CD4-positive, alpha-beta T cell (primary cell): ENCODE measurements around the gene IL17B. TPM values are rescaled to one million over a fixed set of nuclear protein-coding genes. Genes with fewer than 3 reads are reported as not detected.

ENCODE experiments used
- ATAC-seq: fragments of 200-7000 bp; cut with Tn5 transposase; one replicate; pipeline ENCODE4 v1.10.0; 2022; ENCODE audit warnings: mild to moderate bottlenecking; ENCODE audit not compliant: poor library complexity
- CTCF ChIA-PET: fragments of 350-600 bp; sonication (Branson Sonifier 250); formaldehyde crosslinking; loops from one replicate; lab custom pipeline; 2021; ENCODE audit warnings: antibody characterized with exemption, inconsistent platforms; lab: Charles Lee
- POLR2A ChIA-PET: fragments of 350-600 bp; sonication (Branson Sonifier 250); formaldehyde crosslinking; loops from one replicate; lab custom pipeline; 2021; ENCODE audit warnings: antibody characterized with exemption, inconsistent platforms; lab: Charles Lee
- DNase-seq, 14 experiments: peaks; one replicate each; pipeline ENCODE4 v3.0.0-alpha.2; 2013 to 2020; ENCODE audit warnings: mixed read lengths in 2 of 14
- H3K27ac ChIP-seq, 2 donors: one replicate each; pipeline versions ENCODE4 v1.5.1 to v1.7.0; 2013; ENCODE audit warnings: low read length in 2 of 2, low read depth in 1 of 2, mild to moderate bottlenecking in 1 of 2
- H3K27me3 ChIP-seq, 2 experiments: 1 replicate in 1 of 2; 2 replicates in 1 of 2; pipeline versions ENCODE4 v1.6.1 to v1.7.0; 2013; ENCODE audit warnings: low read length in 2 of 2, control low read depth in 1 of 2, mild to moderate bottlenecking in 1 of 2, moderate library complexity in 1 of 2; ENCODE audit not compliant: insufficient read depth in 2 of 2, control insufficient read depth in 1 of 2
- H3K36me3 ChIP-seq: one replicate; pipeline ENCODE4 v1.6.1; 2013; ENCODE audit warnings: low read length, control low read depth; ENCODE audit not compliant: insufficient read depth
- H3K4me1 ChIP-seq: one replicate; pipeline ENCODE4 v1.6.1; 2013; ENCODE audit warnings: low read length, control low read depth; ENCODE audit not compliant: insufficient read depth
- H3K4me3 ChIP-seq: one replicate; pipeline ENCODE4 v1.5.1; 2013; ENCODE audit warnings: mild to moderate bottlenecking, low read length, moderate library complexity
- H3K9me3 ChIP-seq, 2 experiments: 1 replicate in 1 of 2; 2 replicates in 1 of 2; pipeline versions ENCODE4 v1.6.1 to v1.7.0; 2013; ENCODE audit warnings: low read length in 2 of 2, mild to moderate bottlenecking in 2 of 2, control low read depth in 1 of 2, moderate library complexity in 1 of 2; ENCODE audit not compliant: control insufficient read depth in 1 of 2, insufficient read depth in 1 of 2
- H3K27ac Mint-ChIP-seq: one replicate; pipeline ENCODE4 v1.8.0; 2020; ENCODE audit warnings: mixed read lengths
- H3K27me3 Mint-ChIP-seq: one replicate; pipeline ENCODE4 v1.8.0; 2021; ENCODE audit warnings: mixed read lengths
- H3K36me3 Mint-ChIP-seq: one replicate; pipeline ENCODE4 v1.8.0; 2021; ENCODE audit warnings: low read depth, mixed read lengths
- H3K4me1 Mint-ChIP-seq: one replicate; pipeline ENCODE4 v1.8.0; 2021; ENCODE audit warnings: low read depth, mixed read lengths
- H3K4me3 Mint-ChIP-seq: one replicate; pipeline ENCODE4 v1.8.0; 2020; ENCODE audit warnings: mild to moderate bottlenecking, mixed read lengths
- H3K9me3 Mint-ChIP-seq: one replicate; pipeline ENCODE4 v1.8.0; 2020; ENCODE audit warnings: mixed read lengths
- CTCF ChIP-seq: fragments of 200-600 bp; IDR thresholded peaks from one replicate; pipeline ENCODE4 v1.8.0; 2022; ENCODE audit warnings: antibody characterized with exemption, mild to moderate bottlenecking
- intact Hi-C, 2 experiments: fragments of 100-400 bp; cut with DNase I in 1 of 2; cut with micrococcal nuclease in 1 of 2; formaldehyde crosslinking; loops; one replicate each; pipeline versions ENCODE4 v1.15.1 to v1.9.0; 2023 to 2025; cut with DNase I, micrococcal nuclease
- total RNA-seq, 174 experiments: library from RNA in 2 of 174; stranded (reverse) in 2 of 174; gene quantifications; one replicate each; pipeline ENCODE4 v1.2.3 and lab custom pipeline; 2021 to 2026

IL17B gene
- total RNA-seq, 2 experiments from 2014 or later: not detected

- Histone ChIP-seq H3K9me3 (no peaks in the 10 kb centered on the region), H3K4me3 (no peak overlapping the region), H3K36me3 (no peaks in the 10 kb centered on the region), H3K27me3 (no peaks in the 10 kb centered on the region), H3K27ac (no peak overlapping the region), H3K4me1 (peaks cover 8% of the 10 kb centered on the region)
- H3K36me3 Mint-ChIP-seq: no peaks in the 10 kb centered on the region
- no peaks in the 10 kb centered on the region for H3K27me3 Mint-ChIP-seq
- no peak overlapping the region for H3K27ac Mint-ChIP-seq
- DNase-seq (no peak), ATAC-seq (no peak)
- peaks cover 11% of the 10 kb centered on the region for H3K4me1 Mint-ChIP-seq
- ChIA-PET POLR2A (interaction anchor here (0.6 to 1.3 kb wide), 3 partner anchors 101 to 146 kb away, joined by 3 to 4 read pairs (median 3); partner anchors contain the start of gene CSNK1A1), CTCF (no interaction called here)
- H3K4me3 Mint-ChIP-seq: no peak overlapping the region
- intact Hi-C loops: no loop called here
- no peaks in the 10 kb centered on the region for H3K9me3 Mint-ChIP-seq
- TF ChIP-seq CTCF: no peak
Measured at GRCh38 chr5:149421834-149422233, 42.7 kb upstream of the IL17B start.

GRCh38 chr5:149421372-149421685 lies 42.2 kb upstream of the IL17B start:
- Histone ChIP-seq H3K27ac (no peak overlapping the region), H3K9me3 (no peaks in the 10 kb centered on the region), H3K4me3 (no peak overlapping the region), H3K27me3 (no peaks in the 10 kb centered on the region), H3K4me1 (peaks cover 8% of the 10 kb centered on the region), H3K36me3 (no peaks in the 10 kb centered on the region)
- intact Hi-C loops: no loop called here
- no peak overlapping the region for H3K27ac Mint-ChIP-seq
- H3K4me3 Mint-ChIP-seq: no peak overlapping the region
- no peak for TF ChIP-seq CTCF
- ChIA-PET POLR2A (interaction anchor here (1.3 kb wide), 1 partner anchor 130 kb away, joined by 3 read pairs; the partner anchor contains the start of gene CSNK1A1), CTCF (no interaction called here)
- no peaks in the 10 kb centered on the region for H3K9me3 Mint-ChIP-seq
- ATAC-seq (no peak), DNase-seq (no peak)
- no peaks in the 10 kb centered on the region for H3K36me3 Mint-ChIP-seq
- peaks cover 11% of the 10 kb centered on the region for H3K4me1 Mint-ChIP-seq
- no peaks in the 10 kb centered on the region for H3K27me3 Mint-ChIP-seq

DNA sequence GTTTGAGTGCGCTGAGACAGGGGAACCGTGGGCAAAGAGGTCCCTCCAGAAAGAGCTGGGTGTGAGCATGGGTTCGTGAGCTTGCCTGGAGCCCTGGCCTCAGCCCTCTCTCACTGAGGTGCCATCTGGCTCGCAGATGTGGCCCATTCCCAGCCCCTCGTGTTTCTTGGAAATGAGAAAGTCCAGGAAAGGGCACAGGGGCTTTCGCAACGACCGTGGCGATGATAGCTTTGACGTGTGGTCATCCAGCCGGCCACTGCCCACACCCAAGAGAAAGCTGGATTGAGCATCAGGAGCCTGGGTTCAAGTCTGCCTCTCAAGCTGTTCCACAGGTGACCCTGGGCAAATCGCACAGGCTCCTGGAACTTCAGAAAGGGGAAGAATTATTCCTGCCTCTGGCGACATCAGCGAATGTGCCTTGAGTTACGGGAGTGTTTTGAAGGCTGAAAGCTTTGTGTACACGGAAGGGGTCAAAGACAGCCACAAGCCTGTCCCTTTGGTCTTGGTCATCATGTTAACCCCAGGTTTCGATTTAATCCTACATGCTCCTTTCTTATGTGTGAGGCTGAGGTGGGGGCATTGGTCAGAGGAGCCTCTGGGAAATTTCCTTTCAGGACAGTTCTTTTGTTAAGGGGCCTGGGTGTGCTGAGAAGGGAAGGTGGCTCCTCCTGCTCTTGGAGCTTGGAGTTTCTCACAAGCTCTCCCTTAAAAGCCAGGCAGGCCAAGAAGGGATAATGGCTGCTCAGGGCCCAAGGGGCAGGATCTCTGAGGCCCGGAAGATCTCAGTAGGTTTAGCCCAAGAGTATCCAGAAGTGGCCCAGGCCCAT lies 41.7 kb upstream of the IL17B start:
- ATAC-seq: no peak
- Histone ChIP-seq H3K9me3 (no peaks in the 10 kb centered on the region), H3K36me3 (no peaks in the 10 kb centered on the region), H3K27ac (no peak overlapping the region), H3K4me3 (no peak overlapping the region), H3K27me3 (no peaks in the 10 kb centered on the region), H3K4me1 (peaks cover 8% of the 10 kb centered on the region)
- Mint-ChIP-seq H3K4me3 (no peak overlapping the region), H3K9me3 (no peaks in the 10 kb centered on the region), H3K27ac (no peak overlapping the region), H3K27me3 (no peaks in the 10 kb centered on the region), H3K36me3 (no peaks in the 10 kb centered on the region), H3K4me1 (peaks cover 11% of the 10 kb centered on the region)
- POLR2A ChIA-PET: interaction anchor here (1.3 kb wide), 1 partner anchor 131 kb away, joined by 3 read pairs; the partner anchor contains the start of gene CSNK1A1
- no peak for TF ChIP-seq CTCF
- intact Hi-C loops: no loop called here
- CTCF ChIA-PET: no interaction called here
- DNase-seq: no peak
